H1 (cell line): ENCODE data around the gene ERLIN1.

Experiments
- CREB1 ChIP-seq: IDR thresholded peaks from 2 replicates; pipeline ENCODE4 v1.6.1; 2012; ENCODE audit warnings: inconsistent platforms
- EP300 ChIP-seq, 2 experiments: IDR thresholded peaks; 1 replicate in 1 of 2; 2 replicates in 1 of 2; pipeline ENCODE4 v1.6.1; 2011 to 2012; ENCODE audit warnings: low read depth in 2 of 2, low read length in 2 of 2, mild to moderate bottlenecking in 2 of 2, borderline replicate concordance in 1 of 2, inconsistent platforms in 1 of 2, moderate library complexity in 1 of 2
- EZH2 ChIP-seq: fragments of 200-600 bp; sonication (generic); IDR thresholded peaks from 2 replicates; pipeline ENCODE4 v1.7.1; 2012; ENCODE audit warnings: low read depth, mild to moderate bottlenecking, moderate library complexity, low read length, inconsistent platforms; ENCODE audit not compliant: severe bottlenecking
- HDAC2 ChIP-seq, 2 experiments: fragments of 300-600 bp in 1 of 2; sonication (generic) in 1 of 2; IDR thresholded peaks; 2 replicates each; pipeline ENCODE4 v1.6.1; 2011 to 2012; ENCODE audit warnings: low read depth in 2 of 2, low read length in 2 of 2, mild to moderate bottlenecking in 2 of 2, moderate library complexity in 2 of 2, borderline replicate concordance in 1 of 2, inconsistent platforms in 1 of 2
- POLR2A ChIP-seq, 2 experiments: IDR thresholded peaks; 1 replicate in 1 of 2; 2 replicates in 1 of 2; pipeline ENCODE4 v1.6.1; 2011; ENCODE audit warnings: low read depth in 2 of 2, low read length in 2 of 2, mild to moderate bottlenecking in 2 of 2; ENCODE audit errors: control extremely low read depth in 1 of 2
- RAD21 ChIP-seq, 2 experiments: IDR thresholded peaks in 1 of 2; conservative IDR thresholded peaks in 1 of 2; 2 replicates each; pipeline ENCODE4 v1.6.1; 2011; ENCODE audit warnings: low read depth in 2 of 2, low read length in 2 of 2, improper control_type of control experiment in 1 of 2, inconsistent platforms in 1 of 2, mild to moderate bottlenecking in 1 of 2, moderate library complexity in 1 of 2
- RFX5 ChIP-seq: IDR thresholded peaks from 2 replicates; pipeline ENCODE4 v1.6.1; 2011; ENCODE audit warnings: low read depth, low read length, improper control_type of control experiment, borderline replicate concordance
- SUZ12 ChIP-seq: fragments of 200-600 bp; sonication (generic); IDR thresholded peaks from 2 replicates; pipeline ENCODE4 v1.6.1; 2012; ENCODE audit warnings: mild to moderate bottlenecking, inconsistent platforms, low read length, moderate library complexity, mixed read lengths
- TEAD4 ChIP-seq: IDR thresholded peaks from 2 replicates; pipeline ENCODE4 v1.6.1; 2012; ENCODE audit warnings: low read depth, low read length, inconsistent platforms, mixed read lengths
- ZNF274 ChIP-seq: IDR thresholded peaks from 2 replicates; pipeline ENCODE4 v1.7.0; 2012; ENCODE audit warnings: low read length, borderline replicate concordance; ENCODE audit errors: extremely low read depth
- TF ChIP-seq, protein P1 (sequence below), 3 experiments: IDR thresholded peaks; 1 replicate in 2 of 3; 2 replicates in 1 of 3; pipeline versions ENCODE4 v1.5.1 to v1.6.1; 2011; ENCODE audit warnings: low read length in 3 of 3, mild to moderate bottlenecking in 3 of 3, inconsistent platforms in 2 of 3, low read depth in 1 of 3, moderate library complexity in 1 of 3; ENCODE audit not compliant: insufficient read depth in 1 of 3; ENCODE audit errors: control extremely low read depth in 1 of 3
- TF ChIP-seq, protein P2 (sequence below): IDR thresholded peaks from 2 replicates; pipeline ENCODE4 v1.6.1; 2011; ENCODE audit warnings: low read length, improper control_type of control experiment
- TF ChIP-seq, protein P3 (sequence below): IDR thresholded peaks from 2 replicates; pipeline ENCODE4 v1.6.1; 2012; ENCODE audit warnings: inconsistent platforms

DNA sequence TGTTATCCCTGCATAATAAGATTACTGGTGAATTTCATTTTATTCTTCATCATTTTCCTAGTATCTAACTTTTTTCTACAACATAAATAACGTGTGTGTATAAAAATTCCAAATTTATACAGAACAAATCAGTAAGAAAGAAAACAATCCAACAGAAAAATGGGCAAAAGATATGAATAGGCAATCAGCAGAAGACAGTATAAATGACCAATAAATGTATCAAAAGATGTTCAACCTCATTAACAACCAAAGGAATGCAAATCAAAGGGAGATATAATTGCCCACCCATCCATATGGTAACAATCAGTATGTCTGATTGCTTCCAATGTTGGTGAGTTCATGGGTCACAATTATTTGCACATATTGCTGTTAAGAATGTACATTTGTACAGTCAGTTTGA lies 13.5 kb downstream of the ERLIN1 start:
- TF ChIP-seq POLR2A (IDR thresholded peaks at IDR 0.05; ENCODE audit: control extremely low read depth in 1 of 2, low read depth in 2 of 2, low read length in 2 of 2) (no peak), RFX5 (no peak), ZNF274 (no peak), SUZ12 (no peak), EZH2 (no peak), TEAD4 (no peak), EP300 (IDR thresholded peaks at IDR 0.05; ENCODE audit: borderline replicate concordance in 1 of 2, low read depth in 2 of 2, low read length in 2 of 2) (no peak), HDAC2 (IDR thresholded peaks at IDR 0.05; ENCODE audit: borderline replicate concordance in 1 of 2, low read depth in 2 of 2, low read length in 2 of 2) (no peak), CREB1 (no peak), RAD21 (IDR thresholded peaks at IDR 0.05 in 1 of 2, conservative IDR thresholded peaks at IDR 0.05 in 1 of 2; ENCODE audit: low read depth in 2 of 2, low read length in 2 of 2) (no peak)
- TF ChIP-seq, protein P1, sequence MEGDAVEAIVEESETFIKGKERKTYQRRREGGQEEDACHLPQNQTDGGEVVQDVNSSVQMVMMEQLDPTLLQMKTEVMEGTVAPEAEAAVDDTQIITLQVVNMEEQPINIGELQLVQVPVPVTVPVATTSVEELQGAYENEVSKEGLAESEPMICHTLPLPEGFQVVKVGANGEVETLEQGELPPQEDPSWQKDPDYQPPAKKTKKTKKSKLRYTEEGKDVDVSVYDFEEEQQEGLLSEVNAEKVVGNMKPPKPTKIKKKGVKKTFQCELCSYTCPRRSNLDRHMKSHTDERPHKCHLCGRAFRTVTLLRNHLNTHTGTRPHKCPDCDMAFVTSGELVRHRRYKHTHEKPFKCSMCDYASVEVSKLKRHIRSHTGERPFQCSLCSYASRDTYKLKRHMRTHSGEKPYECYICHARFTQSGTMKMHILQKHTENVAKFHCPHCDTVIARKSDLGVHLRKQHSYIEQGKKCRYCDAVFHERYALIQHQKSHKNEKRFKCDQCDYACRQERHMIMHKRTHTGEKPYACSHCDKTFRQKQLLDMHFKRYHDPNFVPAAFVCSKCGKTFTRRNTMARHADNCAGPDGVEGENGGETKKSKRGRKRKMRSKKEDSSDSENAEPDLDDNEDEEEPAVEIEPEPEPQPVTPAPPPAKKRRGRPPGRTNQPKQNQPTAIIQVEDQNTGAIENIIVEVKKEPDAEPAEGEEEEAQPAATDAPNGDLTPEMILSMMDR (IDR thresholded peaks at IDR 0.05; ENCODE audit: control extremely low read depth in 1 of 3, insufficient read depth in 1 of 3, low read depth in 1 of 3, low read length in 3 of 3), result no peak
- TF ChIP-seq, protein P2, sequence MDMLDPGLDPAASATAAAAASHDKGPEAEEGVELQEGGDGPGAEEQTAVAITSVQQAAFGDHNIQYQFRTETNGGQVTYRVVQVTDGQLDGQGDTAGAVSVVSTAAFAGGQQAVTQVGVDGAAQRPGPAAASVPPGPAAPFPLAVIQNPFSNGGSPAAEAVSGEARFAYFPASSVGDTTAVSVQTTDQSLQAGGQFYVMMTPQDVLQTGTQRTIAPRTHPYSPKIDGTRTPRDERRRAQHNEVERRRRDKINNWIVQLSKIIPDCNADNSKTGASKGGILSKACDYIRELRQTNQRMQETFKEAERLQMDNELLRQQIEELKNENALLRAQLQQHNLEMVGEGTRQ, result no peak
- TF ChIP-seq, protein P3, sequence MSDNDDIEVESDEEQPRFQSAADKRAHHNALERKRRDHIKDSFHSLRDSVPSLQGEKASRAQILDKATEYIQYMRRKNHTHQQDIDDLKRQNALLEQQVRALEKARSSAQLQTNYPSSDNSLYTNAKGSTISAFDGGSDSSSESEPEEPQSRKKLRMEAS, result no peak
